ENCODE results near the gene NELFA.

The NELFA gene

DNA sequence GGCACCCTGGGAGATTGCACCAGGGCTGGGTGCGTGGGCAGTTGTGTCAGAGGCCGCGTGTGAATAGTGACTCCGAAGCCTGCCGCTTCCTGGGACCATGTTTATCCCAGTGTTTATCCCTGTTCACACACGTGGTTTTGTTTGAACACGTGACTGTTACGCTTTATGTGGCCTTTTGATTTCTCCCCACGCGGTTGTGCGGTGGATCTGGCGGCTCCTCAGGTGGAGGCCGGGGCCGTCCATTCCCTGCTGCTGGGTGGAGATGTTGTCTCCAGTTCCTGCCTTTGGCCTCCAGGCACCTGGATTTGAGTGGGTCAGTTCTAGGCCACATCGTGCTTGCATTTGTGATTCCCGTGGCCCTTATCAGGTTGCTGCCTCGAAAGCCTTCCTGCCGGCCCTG is 35.1 kb downstream of the NELFA start:
- in situ Hi-C loops (cut with HindIII; ENCODE audit: low pct_ligation_motif_present, low pct_unique_long_range_greater_than_20kb, low sequenced_read_pairs) = no loop called here
- no peak for DNase-seq

- in situ Hi-C loops (cut with HindIII; ENCODE audit: low pct_ligation_motif_present, low pct_unique_long_range_greater_than_20kb, low sequenced_read_pairs) = no loop called here
- no peak for DNase-seq
Observed at GRCh38 chr4:1973218-1973617, 35.6 kb downstream of the NELFA start.

- in situ Hi-C loops (cut with HindIII; ENCODE audit: low pct_ligation_motif_present, low pct_unique_long_range_greater_than_20kb, low sequenced_read_pairs) = no loop called here
- DNase-seq = no peak
Observed at GRCh38 chr4:1972414-1972813, 36.4 kb downstream of the NELFA start.

DNA sequence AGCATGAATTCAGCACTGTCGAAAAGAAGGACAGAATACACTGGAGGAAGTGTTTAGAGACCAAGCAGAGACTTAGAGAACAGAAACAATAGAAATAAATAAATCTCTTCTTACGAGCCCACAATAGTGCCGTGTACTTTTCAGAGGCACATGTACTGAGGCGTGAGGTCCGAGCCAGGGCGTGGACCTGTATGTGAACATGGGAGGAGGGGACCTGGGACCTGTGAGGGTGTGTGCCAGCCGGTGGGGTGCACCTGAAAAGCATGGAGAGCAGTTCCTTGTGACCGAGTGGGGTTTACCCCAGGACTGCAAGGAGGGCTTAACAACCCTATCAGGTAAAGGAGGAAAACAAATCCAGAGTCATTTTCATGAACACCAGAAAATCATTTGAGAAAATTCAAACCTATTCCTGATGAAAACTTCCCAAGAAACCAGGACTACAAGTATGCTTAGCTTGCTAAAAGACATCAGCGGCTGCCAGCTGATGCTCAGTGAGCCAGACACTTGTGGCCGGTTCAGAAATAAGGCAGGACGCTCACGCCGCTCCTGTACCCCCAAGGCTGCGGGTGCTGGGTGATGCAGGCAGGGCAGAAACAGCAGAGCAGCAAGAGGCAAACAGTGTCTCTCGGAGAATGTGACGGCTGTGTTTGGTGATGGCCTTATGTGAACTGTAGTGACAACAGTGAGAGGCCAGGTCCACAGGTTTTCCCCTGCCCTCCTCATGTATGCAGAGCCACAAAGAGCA is 37.1 kb downstream of the NELFA start:
- in situ Hi-C loops (cut with HindIII; ENCODE audit: low pct_ligation_motif_present, low pct_unique_long_range_greater_than_20kb, low sequenced_read_pairs) = no loop called here
- no peak for DNase-seq

DNA sequence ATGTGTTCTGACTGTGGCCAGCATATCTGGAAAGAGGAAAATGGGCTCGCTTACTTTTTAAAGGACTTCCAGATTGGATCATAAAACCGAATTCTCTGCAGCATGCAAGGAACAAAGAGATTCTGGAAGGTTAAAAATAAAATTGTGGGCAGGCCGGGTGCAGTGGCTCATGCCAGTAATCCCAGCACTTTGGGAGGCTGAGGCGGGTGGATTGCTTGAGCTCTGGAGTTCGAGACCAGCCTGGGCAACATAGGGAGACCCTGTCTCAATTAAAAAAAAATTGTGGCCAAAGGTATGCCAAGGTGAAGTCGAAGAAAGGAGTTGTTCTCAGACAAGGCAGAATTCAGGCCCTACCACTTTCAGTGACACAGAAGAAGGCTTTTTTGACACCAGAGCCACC is 37.8 kb downstream of the NELFA start:
- DNase-seq = no peak
- in situ Hi-C loops (cut with HindIII; ENCODE audit: low pct_ligation_motif_present, low pct_unique_long_range_greater_than_20kb, low sequenced_read_pairs) = no loop called here

GRCh38 chr4:1969928-1970723 is 38.6 kb downstream of the NELFA start:
- DNase-seq = no peak
- in situ Hi-C loops (cut with HindIII; ENCODE audit: low pct_ligation_motif_present, low pct_unique_long_range_greater_than_20kb, low sequenced_read_pairs) = no loop called here

DNA sequence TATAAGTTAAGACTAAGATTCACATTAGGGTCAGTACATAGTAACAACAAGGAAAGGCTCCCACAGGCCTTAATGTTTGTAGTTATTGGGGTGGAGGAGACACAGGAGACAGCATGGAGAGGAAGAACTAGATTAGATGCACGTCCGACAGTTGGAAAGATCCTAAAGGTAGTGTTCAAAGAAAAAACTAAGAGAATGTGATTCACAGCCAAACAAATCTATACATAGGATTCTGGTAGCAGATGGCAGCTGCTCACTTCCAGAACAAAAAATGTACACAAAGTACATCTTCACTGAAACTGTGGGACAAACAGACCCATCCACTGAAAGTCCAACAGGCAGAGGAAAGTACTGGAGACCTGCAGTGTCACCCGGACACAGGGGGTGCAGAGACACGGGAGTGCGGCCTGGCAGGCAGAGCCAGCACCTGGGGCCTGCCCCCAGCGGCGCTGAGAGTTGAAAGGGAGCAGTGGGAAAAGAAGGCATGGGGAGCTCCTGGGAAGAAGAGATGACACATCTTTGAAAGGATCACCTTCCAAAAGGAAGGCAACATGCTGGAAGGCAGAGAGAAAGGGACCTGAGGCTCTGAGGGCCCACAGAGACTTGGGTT is 40.0 kb downstream of the NELFA start:
- in situ Hi-C loops (cut with HindIII; ENCODE audit: low pct_ligation_motif_present, low pct_unique_long_range_greater_than_20kb, low sequenced_read_pairs) = no loop called here
- no peak for DNase-seq

GRCh38 chr4:1967512-1968149 is 41.1 kb downstream of the NELFA start:
- no peak for DNase-seq
- in situ Hi-C loops (cut with HindIII; ENCODE audit: low pct_ligation_motif_present, low pct_unique_long_range_greater_than_20kb, low sequenced_read_pairs) = no loop called here

DNA sequence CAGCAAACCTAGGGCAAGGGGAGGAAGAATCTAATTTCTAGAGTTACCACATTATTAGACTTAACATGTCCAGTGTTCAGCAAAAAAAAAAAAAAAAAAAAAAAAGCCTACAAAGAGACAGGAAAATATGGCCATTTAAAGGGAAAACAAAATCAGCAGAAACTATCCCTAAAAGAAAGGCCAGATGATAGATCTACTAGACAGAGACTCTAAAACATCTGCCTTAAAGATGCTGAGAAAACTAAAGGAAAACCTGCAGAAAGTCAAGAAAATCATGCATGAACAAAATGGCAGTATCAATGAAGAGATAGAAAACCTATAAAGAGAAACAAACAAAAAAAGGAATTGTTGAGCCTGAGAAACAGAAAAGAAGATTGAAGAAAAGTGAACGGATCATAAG is 43.8 kb downstream of the NELFA start:
- DNase-seq = no peak
- in situ Hi-C loops (cut with HindIII; ENCODE audit: low pct_ligation_motif_present, low pct_unique_long_range_greater_than_20kb, low sequenced_read_pairs) = no loop called here

GRCh38 chr4:1964443-1964842 is 44.3 kb downstream of the NELFA start:
- DNase-seq = no peak
- in situ Hi-C loops (cut with HindIII; ENCODE audit: low pct_ligation_motif_present, low pct_unique_long_range_greater_than_20kb, low sequenced_read_pairs) = no loop called here

GRCh38 chr4:1962980-1963379 is 45.8 kb downstream of the NELFA start:
- no peak for DNase-seq
- in situ Hi-C loops (cut with HindIII; ENCODE audit: low pct_ligation_motif_present, low pct_unique_long_range_greater_than_20kb, low sequenced_read_pairs) = no loop called here

GRCh38 chr4:1961563-1961962 is 47.2 kb downstream of the NELFA start:
- in situ Hi-C loops (cut with HindIII; ENCODE audit: low pct_ligation_motif_present, low pct_unique_long_range_greater_than_20kb, low sequenced_read_pairs) = no loop called here
- no peak for DNase-seq

GRCh38 chr4:1961038-1961437 is 47.7 kb downstream of the NELFA start:
- no peak for DNase-seq
- in situ Hi-C loops (cut with HindIII; ENCODE audit: low pct_ligation_motif_present, low pct_unique_long_range_greater_than_20kb, low sequenced_read_pairs) = no loop called here

- DNase-seq = no peak
Observed at GRCh38 chr4:1960170-1960825, 48.5 kb downstream of the NELFA start.

DNA sequence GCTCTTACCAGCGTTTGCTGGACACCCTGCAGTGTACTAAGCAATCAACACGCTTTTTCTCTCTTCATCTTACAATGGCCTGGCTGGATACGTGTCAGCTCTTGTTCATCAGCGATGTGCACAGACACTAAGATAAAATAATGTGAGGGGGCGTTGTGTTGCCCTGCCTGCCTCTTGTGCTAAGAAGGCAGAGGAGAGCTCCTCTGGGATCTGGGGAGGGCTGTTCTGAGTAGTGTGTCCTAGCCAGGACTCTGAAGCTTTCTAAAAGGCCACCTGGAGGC is 49.7 kb downstream of the NELFA start:
- DNase-seq = no peak
- in situ Hi-C loops (cut with HindIII; ENCODE audit: low pct_ligation_motif_present, low pct_unique_long_range_greater_than_20kb, low sequenced_read_pairs) = no loop called here

More at GRCh38 chr4:1960170-1960825, 48.5 kb downstream of the NELFA start:
- in situ Hi-C loops (cut with HindIII; ENCODE audit: low pct_ligation_motif_present, low pct_unique_long_range_greater_than_20kb, low sequenced_read_pairs) = no loop called here

DNA sequence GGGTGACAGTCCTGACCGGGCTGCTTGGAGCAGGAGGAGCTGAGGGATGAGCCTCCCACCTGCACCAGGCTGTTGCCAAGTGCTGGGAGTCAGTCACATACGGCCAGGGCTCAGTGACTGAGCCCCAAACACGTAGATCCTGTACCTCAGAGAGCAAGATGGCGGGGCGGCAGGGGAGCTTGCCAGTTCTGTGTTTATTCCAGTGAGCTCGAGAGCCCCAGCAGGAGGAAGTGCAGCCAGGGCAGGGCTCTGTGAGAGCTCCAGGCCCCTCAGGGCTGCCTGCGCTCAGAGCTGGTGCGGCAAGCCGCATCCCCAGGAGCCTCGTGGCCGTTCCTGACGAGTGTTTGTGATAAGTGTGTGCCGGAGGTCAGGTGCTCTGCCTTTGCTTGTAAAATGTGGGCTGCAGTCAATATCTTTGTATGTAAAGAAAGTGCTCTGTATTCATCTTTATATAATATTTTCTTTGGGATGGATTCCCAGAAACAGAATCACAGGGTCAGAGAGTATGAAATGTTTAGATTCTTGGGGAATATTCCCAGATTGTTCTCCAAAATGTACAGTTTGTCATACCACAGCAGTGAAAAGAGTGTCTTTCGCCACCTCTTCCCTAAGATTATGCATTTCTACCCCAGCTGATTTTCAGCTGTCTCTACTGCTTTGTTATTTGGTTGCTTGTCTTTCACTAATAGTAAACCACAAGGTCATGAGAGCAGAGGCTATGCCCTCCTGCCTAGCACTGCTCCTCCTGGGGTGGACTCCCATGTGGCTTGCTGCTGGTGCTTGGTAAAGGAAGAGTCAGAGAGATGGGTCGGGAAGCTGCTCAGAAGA is 50.3 kb downstream of the NELFA start:
- no peak for DNase-seq
- in situ Hi-C loops (cut with HindIII; ENCODE audit: low pct_ligation_motif_present, low pct_unique_long_range_greater_than_20kb, low sequenced_read_pairs) = no loop called here

DNA sequence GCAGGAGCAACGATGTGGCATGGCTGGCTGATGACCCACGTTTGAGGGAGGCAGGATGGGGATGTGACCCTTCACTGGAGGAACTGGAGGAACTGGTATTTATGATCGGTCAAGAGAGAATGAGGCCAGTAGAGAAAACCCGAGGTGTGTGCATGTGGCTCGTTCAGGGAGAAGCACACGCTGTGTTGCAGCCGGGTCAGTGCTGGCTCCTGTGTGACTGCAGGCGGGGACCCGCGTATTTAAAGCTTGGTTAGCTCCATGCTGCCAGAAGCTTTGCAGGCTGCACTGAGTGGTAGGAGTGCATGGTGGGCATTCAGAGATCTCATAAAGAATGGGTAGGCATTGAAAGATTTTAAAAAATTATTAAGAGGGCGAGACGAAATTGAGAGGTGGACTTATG is 52.1 kb downstream of the NELFA start:
- no peak for DNase-seq
- in situ Hi-C loops (cut with HindIII; ENCODE audit: low pct_ligation_motif_present, low pct_unique_long_range_greater_than_20kb, low sequenced_read_pairs) = no loop called here

DNA sequence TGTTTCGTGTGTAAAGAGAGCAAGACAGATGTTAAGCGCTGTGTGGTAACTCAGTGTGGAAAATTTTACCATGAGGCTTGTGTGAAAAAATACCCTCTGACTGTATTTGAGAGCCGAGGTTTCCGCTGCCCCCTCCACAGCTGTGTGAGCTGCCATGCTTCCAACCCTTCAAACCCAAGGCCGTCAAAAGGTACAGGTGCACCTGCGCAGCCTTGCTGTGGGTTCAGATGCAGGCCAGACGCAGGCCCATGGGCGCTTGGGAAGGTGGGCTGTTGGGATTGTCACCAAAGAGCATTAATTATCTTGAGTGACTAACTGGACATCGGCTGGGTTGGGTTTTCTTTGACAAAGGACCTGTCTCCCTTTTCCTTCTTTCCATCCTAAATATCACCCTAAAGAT is 55.4 kb downstream of the NELFA start:
- no peak for DNase-seq
- in situ Hi-C loops (cut with HindIII; ENCODE audit: low pct_ligation_motif_present, low pct_unique_long_range_greater_than_20kb, low sequenced_read_pairs) = no loop called here

Measured in ACHN (cell line).